ENCODE data around the gene CEACAM5.

GRCh38 chr19:41690801-41691065 is 17.7 kb upstream of the CEACAM5 start:
- TF ChIP-seq POLR2A (IDR thresholded peaks at IDR 0.05) (no peak), POLR2AphosphoS5 (IDR thresholded peaks at IDR 0.05) (no peak)
